ENCODE results near the gene ZNF362.

- TF ChIP-seq CTCF (IDR thresholded peaks at IDR 0.05; ENCODE audit: low read depth, low read length, poor library complexity, severe bottlenecking) (no peak), EZH2phosphoT487 (IDR thresholded peaks at IDR 0.05; ENCODE audit: borderline replicate concordance, low read length) (no peak)
Observed at GRCh38 chr1:33246171-33246570, 10.1 kb upstream of the ZNF362 start.
